Coronary artery (tissue), 2 donors: ENCODE results near the gene PLAAT5.

Source experiments
- DNase-seq: peaks from one replicate; pipeline ENCODE4 v3.0.0-alpha.2; 2017; ENCODE audit warnings: low spot score
- H3K27ac ChIP-seq, 2 donors: fragments of 200-600 bp; sonication (generic); one replicate each; pipeline ENCODE4 v1.5.1; 2016 to 2019
- H3K4me3 ChIP-seq: fragments of 200-600 bp; sonication (generic); 2 replicates; pipeline ENCODE4 v1.5.1; 2016; ENCODE audit warnings: mild to moderate bottlenecking, moderate library complexity
- CTCF ChIP-seq: fragments of 200-600 bp; sonication (generic); IDR thresholded peaks from one replicate; pipeline ENCODE4 v1.5.1; 2019; ENCODE audit warnings: antibody characterized with exemption

The PLAAT5 gene

GRCh38 chr11:63480039-63480438 is 10.9 kb downstream of the PLAAT5 start:
- no peak for TF ChIP-seq CTCF
- no peak for DNase-seq
- Histone ChIP-seq H3K4me3 (no peak overlapping the region), H3K27ac (no peak overlapping the region)

- no peak for DNase-seq
- no peak overlapping the region for H3K4me3 ChIP-seq
- H3K27ac ChIP-seq = no peak overlapping the region
These were observed 12.1 kb downstream of the PLAAT5 start for GRCh38 chr11:63478896-63479295.

DNA sequence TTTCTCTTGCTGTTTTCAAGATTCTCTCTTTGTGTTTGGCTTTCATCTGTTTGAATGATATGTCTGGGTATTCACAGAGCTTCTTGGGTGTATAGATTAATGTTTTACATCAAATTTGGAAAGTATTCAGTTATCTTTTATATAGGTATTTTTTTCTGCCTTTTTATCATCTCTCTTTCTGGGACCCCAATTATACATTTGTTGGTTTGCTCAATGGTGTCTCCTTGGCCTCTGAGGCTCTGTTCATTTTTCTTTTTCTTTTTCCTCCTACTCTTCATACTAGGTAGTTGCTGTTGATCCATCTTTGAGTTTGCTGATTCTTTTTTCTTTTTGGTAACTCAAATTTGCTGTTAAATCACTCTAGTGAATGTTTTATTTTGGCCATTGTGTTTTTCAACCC is 14.3 kb downstream of the PLAAT5 start:
- DNase-seq = no peak
- Histone ChIP-seq H3K4me3 (no peak overlapping the region), H3K27ac (no peak overlapping the region)
- TF ChIP-seq CTCF = no peak

More at GRCh38 chr11:63478896-63479295, 12.1 kb downstream of the PLAAT5 start:
- peak; percentile 79 for TF ChIP-seq CTCF

DNA sequence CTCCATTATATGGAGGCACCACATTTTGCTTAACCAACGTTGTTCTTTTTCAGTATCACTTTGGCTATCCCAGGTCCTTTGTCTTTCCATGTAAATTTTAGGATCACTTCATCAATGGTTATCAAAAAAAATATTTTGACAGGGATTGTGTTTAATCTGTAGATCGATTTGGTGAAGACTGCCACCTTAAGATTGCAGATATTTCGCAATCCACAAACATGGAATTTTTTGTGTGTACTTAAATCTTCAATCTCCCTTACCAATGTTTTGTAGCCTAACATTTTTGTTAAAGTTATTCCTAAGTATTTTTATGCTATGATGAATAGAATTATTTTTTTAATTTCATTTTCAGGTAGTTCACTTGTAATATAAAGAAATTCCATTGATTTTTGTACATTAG is 18.6 kb downstream of the PLAAT5 start:
- TF ChIP-seq CTCF = no peak
- Histone ChIP-seq H3K4me3 (no peak overlapping the region), H3K27ac (no peak overlapping the region)
- no peak for DNase-seq

DNA sequence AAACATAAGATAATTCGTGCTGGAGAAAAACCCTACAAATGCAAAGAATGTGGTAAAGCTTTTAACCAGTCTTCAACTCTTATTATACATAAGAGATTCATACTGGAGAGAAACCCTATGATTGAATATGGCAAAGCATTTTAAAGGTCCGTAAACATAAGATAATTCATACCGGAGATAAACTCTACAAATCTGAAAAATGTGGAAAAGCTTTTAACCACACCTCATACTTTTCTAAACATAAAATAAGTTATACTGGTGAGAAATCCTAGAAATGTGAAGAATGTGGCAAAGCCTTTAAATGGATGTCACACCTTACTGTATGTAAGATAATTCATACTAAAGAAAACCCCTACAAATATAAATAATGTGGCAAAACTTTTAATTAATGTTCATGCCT is 20.7 kb downstream of the PLAAT5 start:
- Histone ChIP-seq H3K4me3 (no peak overlapping the region), H3K27ac (no peak overlapping the region)
- no peak for TF ChIP-seq CTCF
- no peak for DNase-seq

DNA sequence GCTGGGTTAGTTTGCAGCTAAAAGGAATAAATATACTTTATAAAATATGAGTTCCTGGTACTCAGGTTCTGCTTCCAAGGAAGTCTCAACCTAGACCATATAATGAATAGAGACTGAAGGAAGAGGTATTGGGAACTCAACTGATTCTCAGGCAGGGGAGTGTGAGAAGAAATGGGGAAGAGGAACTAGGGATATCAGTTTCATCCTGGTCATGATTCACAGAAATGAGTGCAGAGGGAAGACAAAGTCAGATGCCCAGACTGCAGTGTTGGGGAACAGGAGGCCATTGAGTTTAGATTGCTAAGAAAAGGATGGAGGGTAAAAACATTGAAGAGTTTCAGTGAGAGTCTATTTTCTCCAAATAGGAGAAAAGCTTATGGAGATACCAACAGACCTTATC is 28.8 kb downstream of the PLAAT5 start:
- no peak for TF ChIP-seq CTCF
- no peak overlapping the region for H3K27ac ChIP-seq
- H3K4me3 ChIP-seq = no peak overlapping the region
- DNase-seq = no peak

DNA sequence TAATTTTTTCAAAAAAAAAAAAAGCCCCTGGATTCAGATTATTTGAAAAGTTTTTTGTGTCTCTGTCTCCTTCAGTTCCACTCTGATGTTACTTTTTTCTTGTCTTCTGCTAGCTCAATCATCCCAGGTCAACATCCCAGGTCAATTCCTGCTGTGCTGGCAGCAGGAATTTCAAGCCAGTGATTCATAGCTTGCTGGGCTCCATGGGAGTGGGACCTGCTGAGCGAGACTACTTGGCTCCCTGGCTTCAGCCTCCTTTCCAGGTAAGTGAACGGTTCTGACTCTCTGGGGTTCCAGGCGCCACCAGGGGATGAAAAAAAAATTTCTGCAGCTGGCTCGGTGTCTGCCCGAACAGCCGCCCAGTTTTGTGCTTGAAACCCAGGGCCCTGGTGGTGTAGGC is 31.4 kb downstream of the PLAAT5 start:
- Histone ChIP-seq H3K27ac (no peak overlapping the region), H3K4me3 (no peak overlapping the region)
- DNase-seq = no peak
- TF ChIP-seq CTCF = no peak
